ENCODE results near the gene ZMYND10. TPM values are rescaled to one million over a fixed set of nuclear protein-coding genes. Genes with fewer than 3 reads are reported as not detected.

Gene ZMYND10
- total RNA-seq, 3 donors from 2014 or later (not counting 1 experiment from before 2014, with no cell fraction given), result 3.0 to 6.3 (median 3.5) TPM

GRCh38 chr3:50355829-50356552 is 10.5 kb upstream of the ZMYND10 start:
- peaks cover 54% of the 10 kb centered on the region for H3K4me1 ChIP-seq (ENCODE audit: control insufficient read depth, insufficient read depth, low read length)
- no peak overlapping the region for H3K4me3 Mint-ChIP-seq
- H3K27ac Mint-ChIP-seq, result peak overlapping the region in 1 of 2 donors; percentile 60
- H3K27ac ChIP-seq (ENCODE audit: low read length), result no peak overlapping the region
- H3K9me3 Mint-ChIP-seq, result no peaks in the 10 kb centered on the region
- WGBS (ENCODE audit: insufficient coverage), result 86% methylated on average over 5 of the region's 5 CpGs
- H3K9me3 ChIP-seq (ENCODE audit: control insufficient read depth, insufficient read depth, low read length), result no peaks in the 10 kb centered on the region
- H3K4me3 ChIP-seq (ENCODE audit: low read length), result no peak overlapping the region
- no peaks in the 10 kb centered on the region for H3K27me3 Mint-ChIP-seq (ENCODE audit: low read depth in 2 of 2)
- DNase-seq, result no peak
- ATAC-seq, result no peak
- H3K27me3 ChIP-seq (ENCODE audit: control insufficient read depth, insufficient read depth, low read length), result no peaks in the 10 kb centered on the region
- TF ChIP-seq, protein P1, sequence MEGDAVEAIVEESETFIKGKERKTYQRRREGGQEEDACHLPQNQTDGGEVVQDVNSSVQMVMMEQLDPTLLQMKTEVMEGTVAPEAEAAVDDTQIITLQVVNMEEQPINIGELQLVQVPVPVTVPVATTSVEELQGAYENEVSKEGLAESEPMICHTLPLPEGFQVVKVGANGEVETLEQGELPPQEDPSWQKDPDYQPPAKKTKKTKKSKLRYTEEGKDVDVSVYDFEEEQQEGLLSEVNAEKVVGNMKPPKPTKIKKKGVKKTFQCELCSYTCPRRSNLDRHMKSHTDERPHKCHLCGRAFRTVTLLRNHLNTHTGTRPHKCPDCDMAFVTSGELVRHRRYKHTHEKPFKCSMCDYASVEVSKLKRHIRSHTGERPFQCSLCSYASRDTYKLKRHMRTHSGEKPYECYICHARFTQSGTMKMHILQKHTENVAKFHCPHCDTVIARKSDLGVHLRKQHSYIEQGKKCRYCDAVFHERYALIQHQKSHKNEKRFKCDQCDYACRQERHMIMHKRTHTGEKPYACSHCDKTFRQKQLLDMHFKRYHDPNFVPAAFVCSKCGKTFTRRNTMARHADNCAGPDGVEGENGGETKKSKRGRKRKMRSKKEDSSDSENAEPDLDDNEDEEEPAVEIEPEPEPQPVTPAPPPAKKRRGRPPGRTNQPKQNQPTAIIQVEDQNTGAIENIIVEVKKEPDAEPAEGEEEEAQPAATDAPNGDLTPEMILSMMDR (IDR thresholded peaks at IDR 0.05), result no peak
- H3K36me3 ChIP-seq (ENCODE audit: control insufficient read depth, insufficient read depth, low read length), result peaks cover 55% of the 10 kb centered on the region
- intact Hi-C loops (cut with micrococcal nuclease), result loop anchor here (10.0 kb wide), 1 partner anchor 1029 kb away; the partner anchor contains the start of gene MANF
- no peaks in the 10 kb centered on the region for H3K36me3 Mint-ChIP-seq
- H3K4me1 Mint-ChIP-seq, result peaks cover 37 to 60% of the 10 kb centered on the region in 2 donors

GRCh38 chr3:50354850-50355249 is 9.3 kb upstream of the ZMYND10 start:
- Histone ChIP-seq H3K4me1 (ENCODE audit: control insufficient read depth, insufficient read depth, low read length) (peaks cover 60% of the 10 kb centered on the region), H3K4me3 (ENCODE audit: low read length) (no peak overlapping the region), H3K9me3 (ENCODE audit: control insufficient read depth, insufficient read depth, low read length) (no peaks in the 10 kb centered on the region), H3K27me3 (ENCODE audit: control insufficient read depth, insufficient read depth, low read length) (no peaks in the 10 kb centered on the region), H3K36me3 (ENCODE audit: control insufficient read depth, insufficient read depth, low read length) (peaks cover 55% of the 10 kb centered on the region), H3K27ac (ENCODE audit: low read length) (no peak overlapping the region)
- H3K36me3 Mint-ChIP-seq, result no peaks in the 10 kb centered on the region
- H3K4me3 Mint-ChIP-seq, result no peak overlapping the region
- no peak for DNase-seq
- H3K27me3 Mint-ChIP-seq (ENCODE audit: low read depth in 2 of 2), result no peaks in the 10 kb centered on the region
- intact Hi-C loops (cut with micrococcal nuclease), result loop anchor here (10.0 kb wide), 1 partner anchor 1030 kb away; the partner anchor contains the start of gene MANF
- ATAC-seq, result no peak
- H3K9me3 Mint-ChIP-seq, result no peaks in the 10 kb centered on the region
- WGBS (ENCODE audit: insufficient coverage), result 97% methylated on average over 7 of the region's 7 CpGs
- peaks cover 47 to 71% of the 10 kb centered on the region in 2 donors for H3K4me1 Mint-ChIP-seq
- TF ChIP-seq, protein P1 (IDR thresholded peaks at IDR 0.05), result no peak
- H3K27ac Mint-ChIP-seq, result no peak overlapping the region

DNA sequence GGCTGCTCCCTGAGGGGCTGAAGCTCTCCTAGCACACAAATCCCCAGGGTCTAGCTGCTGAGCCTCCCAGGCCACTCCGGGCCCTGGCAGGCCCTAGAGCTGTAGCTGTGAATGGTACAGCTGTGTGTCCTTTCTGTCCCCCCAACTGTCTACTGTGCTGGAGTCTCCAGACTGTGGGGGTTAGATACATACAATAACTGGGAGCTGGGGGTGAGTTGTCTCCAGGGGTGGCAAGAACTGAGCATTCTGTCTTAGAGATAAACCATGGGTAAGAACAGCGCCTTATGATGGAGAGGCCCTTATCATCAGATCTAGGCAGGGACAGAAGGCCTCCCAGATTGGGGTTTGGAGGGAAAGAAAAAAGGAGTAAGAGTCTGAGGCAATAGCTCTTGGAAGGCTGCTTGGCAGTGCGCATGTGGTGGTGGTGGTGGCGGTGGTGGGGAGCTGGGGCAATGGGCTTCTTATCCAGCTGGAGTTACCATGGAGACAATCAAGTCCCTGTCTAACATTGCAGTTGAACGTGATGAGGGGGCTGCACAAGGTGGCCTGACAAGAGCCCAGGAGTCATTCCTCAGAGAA is 8.7 kb upstream of the ZMYND10 start:
- intact Hi-C loops (cut with micrococcal nuclease), result loop anchor here (10.0 kb wide), 1 partner anchor 1031 kb away; the partner anchor contains the start of gene MANF
- DNase-seq (no peak), ATAC-seq (no peak)
- Mint-ChIP-seq H3K27me3 (ENCODE audit: low read depth in 2 of 2) (no peaks in the 10 kb centered on the region), H3K4me3 (peak overlapping the region; percentile 4), H3K4me1 (peaks cover 44 to 70% of the 10 kb centered on the region in 2 donors), H3K36me3 (no peaks in the 10 kb centered on the region), H3K27ac (peak overlapping the region in 1 of 2 donors; percentile 56), H3K9me3 (no peaks in the 10 kb centered on the region)
- no peaks in the 10 kb centered on the region for H3K27me3 ChIP-seq (ENCODE audit: control insufficient read depth, insufficient read depth, low read length)
- WGBS (ENCODE audit: insufficient coverage), result 96% methylated on average over 5 of the region's 5 CpGs
- TF ChIP-seq, protein P1 (IDR thresholded peaks at IDR 0.05), result no peak
- no peaks in the 10 kb centered on the region for H3K9me3 ChIP-seq (ENCODE audit: control insufficient read depth, insufficient read depth, low read length)
- peaks cover 62% of the 10 kb centered on the region for H3K4me1 ChIP-seq (ENCODE audit: control insufficient read depth, insufficient read depth, low read length)
- peaks cover 58% of the 10 kb centered on the region for H3K36me3 ChIP-seq (ENCODE audit: control insufficient read depth, insufficient read depth, low read length)
- H3K27ac ChIP-seq (ENCODE audit: low read length), result no peak overlapping the region
- H3K4me3 ChIP-seq (ENCODE audit: low read length), result no peak overlapping the region

Data from natural killer cell (primary cell).